Natural killer cell (primary cell): ENCODE data around the gene VPS11. TPM values are rescaled to one million over a fixed set of nuclear protein-coding genes. Genes with fewer than 3 reads are reported as not detected.

Experiments
- ATAC-seq, 3 donors: fragments of 150-1000 bp in 2 of 3; fragments of 200-7000 bp in 1 of 3; cut with Tn5 transposase; 1 replicate in 1 of 3; 2 replicates in 2 of 3; pipeline ENCODE4 v1.10.0; 2021; ENCODE audit warnings: mild to moderate bottlenecking in 2 of 3, moderate library complexity in 2 of 3
- DNase-seq, 2 donors: peaks; one replicate each; pipeline versions ENCODE4 v3.0.0 to v3.0.0-alpha.2; 2013 to 2021; ENCODE audit warnings: mixed read lengths in 1 of 2
- H3K27ac ChIP-seq: one replicate; pipeline ENCODE4 v1.5.1; 2013; ENCODE audit warnings: mild to moderate bottlenecking, low read length
- H3K27me3 ChIP-seq: one replicate; pipeline ENCODE4 v1.6.1; 2013; ENCODE audit warnings: low read length; ENCODE audit not compliant: control insufficient read depth, insufficient read depth
- H3K36me3 ChIP-seq: one replicate; pipeline ENCODE4 v1.6.1; 2013; ENCODE audit warnings: low read length; ENCODE audit not compliant: control insufficient read depth, insufficient read depth
- H3K4me1 ChIP-seq: one replicate; pipeline ENCODE4 v1.6.1; 2013; ENCODE audit warnings: low read length; ENCODE audit not compliant: control insufficient read depth, insufficient read depth
- H3K4me3 ChIP-seq: one replicate; pipeline ENCODE4 v1.5.1; 2013; ENCODE audit warnings: low read length
- H3K9me3 ChIP-seq: one replicate; pipeline ENCODE4 v1.6.1; 2013; ENCODE audit warnings: low read length; ENCODE audit not compliant: control insufficient read depth, insufficient read depth
- H3K27ac Mint-ChIP-seq, 2 donors: one replicate each; pipeline ENCODE4 v1.8.0; 2022; ENCODE audit warnings: mild to moderate bottlenecking in 2 of 2, mixed read lengths in 2 of 2, moderate library complexity in 1 of 2
- H3K27me3 Mint-ChIP-seq, 2 donors: one replicate each; pipeline ENCODE4 v1.8.0; 2022; ENCODE audit warnings: low read depth in 2 of 2, mixed read lengths in 2 of 2
- H3K36me3 Mint-ChIP-seq: one replicate; pipeline ENCODE4 v1.8.0; 2022; ENCODE audit warnings: mixed read lengths
- H3K4me1 Mint-ChIP-seq, 2 donors: one replicate each; pipeline ENCODE4 v1.8.0; 2022; ENCODE audit warnings: mixed read lengths in 2 of 2
- H3K4me3 Mint-ChIP-seq: one replicate; pipeline ENCODE4 v1.8.0; 2022; ENCODE audit warnings: mild to moderate bottlenecking, moderate library complexity, mixed read lengths
- H3K9me3 Mint-ChIP-seq, 2 donors: one replicate each; pipeline ENCODE4 v1.8.0; 2022; ENCODE audit warnings: mixed read lengths in 2 of 2
- WGBS: methylation state at CpG from one replicate; pipeline ENCODE4 v1.1.7; 2013; ENCODE audit warnings: missing lambda C conversion rate; ENCODE audit not compliant: insufficient coverage; 5-methylcytosine and 5-hydroxymethylcytosine counted together
- intact Hi-C: fragments of 100-400 bp; cut with micrococcal nuclease; formaldehyde crosslinking; loops from one replicate; pipeline ENCODE4 v1.14.2; 2022
- total RNA-seq, 4 donors: library from RNA; stranded (reverse); fragments of 120-200 nt in 1 of 4; gene quantifications; one replicate each; pipeline versions ENCODE4 v1.2.3 to v1.2.4, GENCODE V29; 2013 to 2022
- TF ChIP-seq, protein P1 (sequence below): fragments of 200-600 bp; IDR thresholded peaks from one replicate; pipeline ENCODE4 v1.8.0; 2022; ENCODE audit warnings: antibody characterized with exemption

VPS11 gene
- total RNA-seq, 3 donors from 2014 or later (not counting 1 experiment from before 2014, with no cell fraction given): 91.4 to 101 (median 91.7) TPM

DNA sequence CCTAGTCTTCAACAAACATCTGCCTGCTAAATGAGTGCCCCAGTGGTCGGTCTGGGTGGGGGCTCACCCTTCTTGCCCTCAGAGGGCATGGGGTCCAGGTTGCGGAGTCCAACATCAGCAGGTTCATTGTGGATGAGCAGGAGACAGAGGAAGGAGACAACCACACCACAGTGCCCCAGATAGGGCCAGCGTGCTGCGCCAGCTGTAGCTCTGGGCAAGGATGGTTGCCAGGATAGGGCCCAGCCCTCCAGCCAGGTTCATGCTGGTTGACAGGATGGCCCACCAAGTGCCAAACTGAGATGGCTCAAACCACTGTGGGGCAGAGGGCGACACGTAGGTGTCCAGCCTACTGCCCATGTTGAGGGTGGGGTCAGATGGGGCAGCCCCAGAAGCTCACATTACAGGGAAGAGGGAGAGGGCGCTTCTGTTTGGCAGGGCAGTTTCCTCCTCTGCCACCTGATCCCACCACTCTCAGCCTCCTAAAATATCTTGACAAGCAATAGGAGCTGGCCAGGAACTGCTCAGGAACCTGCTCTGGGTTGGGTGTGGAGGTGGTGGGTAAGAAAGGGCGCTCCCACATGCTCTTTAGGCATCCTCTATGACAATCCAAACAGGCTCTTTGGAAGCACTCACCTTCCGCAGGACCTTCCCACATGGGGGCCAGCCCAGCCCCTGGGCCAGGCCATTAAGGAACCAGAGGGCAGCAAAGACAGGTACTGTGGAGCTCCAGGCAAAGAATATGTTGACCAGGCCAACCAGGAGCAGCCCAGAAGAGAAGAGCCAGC lies 39.9 kb upstream of the VPS11 start:
- ATAC-seq (no peak), DNase-seq (no peak)
- Histone ChIP-seq H3K4me3 (no peak overlapping the region), H3K27me3 (no peaks in the 10 kb centered on the region), H3K9me3 (no peaks in the 10 kb centered on the region), H3K27ac (no peak overlapping the region), H3K4me1 (peaks cover 13% of the 10 kb centered on the region), H3K36me3 (peaks cover 31% of the 10 kb centered on the region)
- intact Hi-C loops: no loop called here
- H3K9me3 Mint-ChIP-seq: no peaks in the 10 kb centered on the region
- H3K27me3 Mint-ChIP-seq: no peaks in the 10 kb centered on the region
- TF ChIP-seq, protein P1, sequence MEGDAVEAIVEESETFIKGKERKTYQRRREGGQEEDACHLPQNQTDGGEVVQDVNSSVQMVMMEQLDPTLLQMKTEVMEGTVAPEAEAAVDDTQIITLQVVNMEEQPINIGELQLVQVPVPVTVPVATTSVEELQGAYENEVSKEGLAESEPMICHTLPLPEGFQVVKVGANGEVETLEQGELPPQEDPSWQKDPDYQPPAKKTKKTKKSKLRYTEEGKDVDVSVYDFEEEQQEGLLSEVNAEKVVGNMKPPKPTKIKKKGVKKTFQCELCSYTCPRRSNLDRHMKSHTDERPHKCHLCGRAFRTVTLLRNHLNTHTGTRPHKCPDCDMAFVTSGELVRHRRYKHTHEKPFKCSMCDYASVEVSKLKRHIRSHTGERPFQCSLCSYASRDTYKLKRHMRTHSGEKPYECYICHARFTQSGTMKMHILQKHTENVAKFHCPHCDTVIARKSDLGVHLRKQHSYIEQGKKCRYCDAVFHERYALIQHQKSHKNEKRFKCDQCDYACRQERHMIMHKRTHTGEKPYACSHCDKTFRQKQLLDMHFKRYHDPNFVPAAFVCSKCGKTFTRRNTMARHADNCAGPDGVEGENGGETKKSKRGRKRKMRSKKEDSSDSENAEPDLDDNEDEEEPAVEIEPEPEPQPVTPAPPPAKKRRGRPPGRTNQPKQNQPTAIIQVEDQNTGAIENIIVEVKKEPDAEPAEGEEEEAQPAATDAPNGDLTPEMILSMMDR: no peak
- H3K4me1 Mint-ChIP-seq: peaks cover 6 to 21% of the 10 kb centered on the region in 2 donors
- 98% methylated on average over 8 of the region's 9 CpGs for WGBS
- H3K27ac Mint-ChIP-seq: no peak overlapping the region
- peaks cover 8% of the 10 kb centered on the region for H3K36me3 Mint-ChIP-seq
- H3K4me3 Mint-ChIP-seq: no peak overlapping the region

DNA sequence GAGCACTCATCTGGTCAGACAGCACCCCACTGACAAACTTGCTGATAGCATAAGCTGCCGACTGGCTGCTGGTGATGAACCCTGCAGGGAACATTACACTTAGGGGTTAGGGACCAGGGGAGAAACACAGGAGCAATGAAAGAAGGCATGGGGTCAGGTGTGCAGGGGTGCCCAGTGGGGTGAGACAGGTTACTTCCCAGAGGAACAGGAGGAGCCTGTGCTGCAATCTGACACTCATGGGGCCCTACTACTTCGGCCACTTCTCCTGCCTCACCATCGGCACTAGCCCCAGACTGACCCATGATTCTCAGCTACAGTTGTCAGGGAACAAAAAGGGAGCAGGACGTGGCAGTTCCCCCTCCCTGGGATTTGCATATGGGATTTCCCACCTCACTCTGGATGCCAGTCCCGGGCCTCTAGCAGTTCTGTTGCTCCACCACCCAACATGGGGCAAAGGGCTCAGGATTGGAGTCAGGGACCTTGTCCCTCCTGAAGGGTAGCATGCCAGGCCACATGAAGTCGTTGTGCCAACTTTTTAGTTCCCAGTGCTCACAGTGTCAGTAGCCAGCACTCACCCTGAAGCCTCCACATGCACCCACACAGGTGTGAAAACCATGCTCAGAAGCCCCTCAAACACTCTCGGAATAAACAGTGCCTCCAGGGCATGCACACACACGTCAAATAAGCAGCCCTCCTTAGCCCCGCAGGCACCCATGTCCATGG lies 39.1 kb upstream of the VPS11 start:
- peaks cover 23% of the 10 kb centered on the region for H3K36me3 ChIP-seq
- peak overlapping the region in 1 of 2 donors; percentile 85 for H3K27ac Mint-ChIP-seq
- no peaks in the 10 kb centered on the region for H3K27me3 Mint-ChIP-seq

DNA sequence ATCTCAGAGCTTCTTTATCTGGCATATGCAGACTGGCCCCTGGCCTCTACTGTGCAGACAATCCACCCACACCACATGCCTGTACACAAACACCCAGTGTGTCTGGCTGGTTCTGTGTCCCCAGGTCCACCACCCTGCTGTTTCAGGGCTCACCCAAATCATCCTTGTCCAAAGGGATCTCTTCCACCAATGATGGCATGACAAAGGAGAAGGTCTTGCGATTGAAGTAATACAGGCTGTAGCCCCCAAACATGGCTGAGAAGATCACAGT lies 38.6 kb upstream of the VPS11 start:
- DNase-seq (no peak), ATAC-seq (no peak)
- H3K36me3 Mint-ChIP-seq: no peaks in the 10 kb centered on the region
- Histone ChIP-seq H3K27ac (no peak overlapping the region), H3K27me3 (no peaks in the 10 kb centered on the region), H3K4me3 (no peak overlapping the region), H3K4me1 (peaks cover 13% of the 10 kb centered on the region), H3K36me3 (peaks cover 18% of the 10 kb centered on the region), H3K9me3 (no peaks in the 10 kb centered on the region)
- H3K4me3 Mint-ChIP-seq: peak overlapping the region; percentile 9
- TF ChIP-seq, protein P1: no peak
- no peaks in the 10 kb centered on the region for H3K9me3 Mint-ChIP-seq
- WGBS: 100% methylated on average over 1 of the region's 1 CpG
- H3K4me1 Mint-ChIP-seq: peaks cover 6 to 21% of the 10 kb centered on the region in 2 donors
- intact Hi-C loops: no loop called here
- no peaks in the 10 kb centered on the region for H3K27me3 Mint-ChIP-seq
- peak overlapping the region in 1 of 2 donors; percentile 85 for H3K27ac Mint-ChIP-seq

More for the DNA sequence above, 39.1 kb upstream of the VPS11 start:
- ATAC-seq (no peak), DNase-seq (no peak)
- Mint-ChIP-seq H3K36me3 (peaks cover 4% of the 10 kb centered on the region), H3K4me1 (peaks cover 6 to 21% of the 10 kb centered on the region in 2 donors), H3K4me3 (peak overlapping the region; percentile 9), H3K9me3 (no peaks in the 10 kb centered on the region)
- no peak overlapping the region for H3K27ac ChIP-seq
- TF ChIP-seq, protein P1: no peak
- intact Hi-C loops: no loop called here
- no peak overlapping the region for H3K4me3 ChIP-seq
- H3K27me3 ChIP-seq: no peaks in the 10 kb centered on the region
- H3K9me3 ChIP-seq: no peaks in the 10 kb centered on the region
- H3K4me1 ChIP-seq: peaks cover 13% of the 10 kb centered on the region
- WGBS: 94% methylated on average over 9 of the region's 9 CpGs
